Loucy (cell line): Measurements from ENCODE around the gene ITPK1.

Experiments
- EZH2phosphoT487 ChIP-seq: fragments of 200-600 bp; IDR thresholded peaks from 2 replicates; pipeline ENCODE4 v1.6.1; 2018; ENCODE audit warnings: antibody characterized with exemption, mild to moderate bottlenecking, moderate library complexity, borderline replicate concordance
- TF ChIP-seq, protein P1 (sequence below): fragments of 200-600 bp; sonication (generic); conservative IDR thresholded peaks from 2 replicates; pipeline ENCODE4 v1.5.1; 2014; ENCODE audit warnings: mild to moderate bottlenecking, antibody characterized with exemption, low read length

DNA sequence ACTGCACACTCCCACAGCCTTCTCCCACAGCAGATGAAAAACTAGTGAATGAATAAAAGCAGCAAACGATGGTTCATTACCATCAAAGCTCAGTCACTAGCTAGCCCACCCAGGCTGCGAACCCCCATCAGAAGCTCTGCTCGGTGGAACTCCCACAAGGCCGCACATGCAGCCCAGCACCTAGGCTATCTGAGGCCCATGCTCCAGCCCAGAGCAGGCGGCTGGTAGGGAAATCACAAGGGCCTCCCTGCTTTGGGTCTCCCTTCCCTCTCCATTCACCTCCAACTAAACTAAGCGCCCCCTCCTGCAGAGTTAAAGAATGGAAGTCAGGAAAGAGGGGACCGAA lies 69.0 kb downstream of the ITPK1 start:
- TF ChIP-seq, protein P1, sequence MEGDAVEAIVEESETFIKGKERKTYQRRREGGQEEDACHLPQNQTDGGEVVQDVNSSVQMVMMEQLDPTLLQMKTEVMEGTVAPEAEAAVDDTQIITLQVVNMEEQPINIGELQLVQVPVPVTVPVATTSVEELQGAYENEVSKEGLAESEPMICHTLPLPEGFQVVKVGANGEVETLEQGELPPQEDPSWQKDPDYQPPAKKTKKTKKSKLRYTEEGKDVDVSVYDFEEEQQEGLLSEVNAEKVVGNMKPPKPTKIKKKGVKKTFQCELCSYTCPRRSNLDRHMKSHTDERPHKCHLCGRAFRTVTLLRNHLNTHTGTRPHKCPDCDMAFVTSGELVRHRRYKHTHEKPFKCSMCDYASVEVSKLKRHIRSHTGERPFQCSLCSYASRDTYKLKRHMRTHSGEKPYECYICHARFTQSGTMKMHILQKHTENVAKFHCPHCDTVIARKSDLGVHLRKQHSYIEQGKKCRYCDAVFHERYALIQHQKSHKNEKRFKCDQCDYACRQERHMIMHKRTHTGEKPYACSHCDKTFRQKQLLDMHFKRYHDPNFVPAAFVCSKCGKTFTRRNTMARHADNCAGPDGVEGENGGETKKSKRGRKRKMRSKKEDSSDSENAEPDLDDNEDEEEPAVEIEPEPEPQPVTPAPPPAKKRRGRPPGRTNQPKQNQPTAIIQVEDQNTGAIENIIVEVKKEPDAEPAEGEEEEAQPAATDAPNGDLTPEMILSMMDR = no peak
- no peak for TF ChIP-seq EZH2phosphoT487
